Glutamatergic neuron (in vitro differentiated cells): ENCODE data around the gene CD207. TPM values are rescaled to one million over a fixed set of nuclear protein-coding genes. Genes with fewer than 3 reads are reported as not detected.

Experiments used
- DNase-seq: peaks from one replicate; pipeline ENCODE4 v3.0.0; 2022
- H3K27ac Mint-ChIP-seq: one replicate; pipeline ENCODE4 v1.8.0; 2020; ENCODE audit warnings: mild to moderate bottlenecking, mixed read lengths, inconsistent platforms; ENCODE audit not compliant: unreplicated experiment
- H3K27me3 Mint-ChIP-seq: one replicate; pipeline ENCODE4 v1.8.0; 2020; ENCODE audit warnings: mild to moderate bottlenecking, moderate library complexity, mixed read lengths, inconsistent platforms; ENCODE audit not compliant: unreplicated experiment
- H3K36me3 Mint-ChIP-seq: one replicate; pipeline ENCODE4 v1.8.0; 2020; ENCODE audit warnings: mild to moderate bottlenecking, mixed read lengths, inconsistent platforms; ENCODE audit not compliant: unreplicated experiment
- H3K4me1 Mint-ChIP-seq: one replicate; pipeline ENCODE4 v1.8.0; 2020; ENCODE audit warnings: mild to moderate bottlenecking, low read depth, mixed read lengths, inconsistent platforms; ENCODE audit not compliant: unreplicated experiment
- H3K4me3 Mint-ChIP-seq: one replicate; pipeline ENCODE4 v1.8.0; 2020; ENCODE audit warnings: mild to moderate bottlenecking, mixed read lengths, inconsistent platforms; ENCODE audit not compliant: unreplicated experiment
- H3K9me3 Mint-ChIP-seq: one replicate; pipeline ENCODE4 v1.8.0; 2020; ENCODE audit warnings: mild to moderate bottlenecking, moderate library complexity, mixed read lengths, inconsistent platforms; ENCODE audit not compliant: unreplicated experiment
- CTCF ChIP-seq: fragments of 200-600 bp; sonication (generic); IDR thresholded peaks from one replicate; pipeline ENCODE4 v1.5.0; 2021; ENCODE audit not compliant: partially characterized antibody, unreplicated experiment
- total RNA-seq: library from RNA; stranded (reverse); fragmentation: NEBNext Ultra II Directional; extraction: Animal tissue kit (Norgen Biotek cat#: 25700); gene quantifications from one replicate; pipeline ENCODE4 v1.2.1, GENCODE V29; 2021; ENCODE audit not compliant: unreplicated experiment

CD207 gene
- total RNA-seq, 1 donor from 2014 or later, result 0.51 TPM

- H3K4me3 Mint-ChIP-seq, result no peak overlapping the region
- H3K27ac Mint-ChIP-seq, result no peak overlapping the region
- peaks cover 5% of the 10 kb centered on the region for H3K36me3 Mint-ChIP-seq
- no peaks in the 10 kb centered on the region for H3K9me3 Mint-ChIP-seq
- H3K4me1 Mint-ChIP-seq, result no peaks in the 10 kb centered on the region
- no peak for TF ChIP-seq CTCF
- peaks cover 2% of the 10 kb centered on the region for H3K27me3 Mint-ChIP-seq
- no peak for DNase-seq
Measured at GRCh38 chr2:70816726-70817125, 18.9 kb downstream of the CD207 start.

GRCh38 chr2:70808983-70809958 is 26.3 kb downstream of the CD207 start:
- peak; percentile 39 for DNase-seq
- Mint-ChIP-seq H3K36me3 (no peaks in the 10 kb centered on the region), H3K9me3 (peaks cover 4% of the 10 kb centered on the region), H3K27ac (peak overlapping the region; percentile 22), H3K27me3 (peaks cover 6% of the 10 kb centered on the region), H3K4me3 (peak overlapping the region; percentile 5), H3K4me1 (peaks cover 8% of the 10 kb centered on the region)
- TF ChIP-seq CTCF, result no peak

- Mint-ChIP-seq H3K27me3 (peaks cover 6% of the 10 kb centered on the region), H3K4me1 (peaks cover 8% of the 10 kb centered on the region), H3K36me3 (no peaks in the 10 kb centered on the region), H3K9me3 (peaks cover 4% of the 10 kb centered on the region), H3K27ac (no peak overlapping the region), H3K4me3 (no peak overlapping the region)
- TF ChIP-seq CTCF, result no peak
- DNase-seq, result no peak
Measured at GRCh38 chr2:70807828-70808118, 27.8 kb downstream of the CD207 start.

- H3K4me3 Mint-ChIP-seq, result no peak overlapping the region
Measured at GRCh38 chr2:70807102-70807827, 28.4 kb downstream of the CD207 start.

More at GRCh38 chr2:70807102-70807827, 28.4 kb downstream of the CD207 start:
- Mint-ChIP-seq H3K9me3 (peaks cover 4% of the 10 kb centered on the region), H3K27me3 (peaks cover 6% of the 10 kb centered on the region), H3K4me1 (peaks cover 8% of the 10 kb centered on the region), H3K27ac (no peak overlapping the region), H3K36me3 (no peaks in the 10 kb centered on the region)
- no peak for DNase-seq
- no peak for TF ChIP-seq CTCF
